Neutrophil (primary cell): ENCODE results near the gene AGAP1.

ENCODE experiments used
- H3K27ac ChIP-seq: fragments of 200-600 bp; sonication (generic); 2 replicates; pipeline ENCODE4 v1.5.1; 2016; ENCODE audit warnings: mild to moderate bottlenecking, moderate library complexity
- H3K27me3 ChIP-seq: fragments of 200-600 bp; sonication (generic); 2 replicates; pipeline ENCODE4 v1.6.0; 2016; ENCODE audit warnings: mild to moderate bottlenecking
- H3K36me3 ChIP-seq: fragments of 200-600 bp; sonication (generic); 2 replicates; pipeline ENCODE4 v1.5.1; 2017
- H3K4me1 ChIP-seq, 2 experiments: fragments of 200-600 bp in 1 of 2; sonication (generic) in 1 of 2; 1 replicate in 1 of 2; 2 replicates in 1 of 2; pipeline versions ENCODE4 v1.5.1 to v1.6.1; 2013 to 2016; ENCODE audit warnings: low read depth in 1 of 2, low read length in 1 of 2, mild to moderate bottlenecking in 1 of 2, moderate library complexity in 1 of 2; ENCODE audit not compliant: control insufficient read depth in 1 of 2, insufficient read depth in 1 of 2
- H3K4me3 ChIP-seq, 2 experiments: fragments of 200-600 bp in 1 of 2; sonication (generic) in 1 of 2; 1 replicate in 1 of 2; 2 replicates in 1 of 2; pipeline ENCODE4 v1.5.1; 2013 to 2016; ENCODE audit warnings: low read depth in 1 of 2, low read length in 1 of 2, mild to moderate bottlenecking in 1 of 2, moderate library complexity in 1 of 2
- H3K9me3 ChIP-seq: fragments of 200-600 bp; sonication (generic); 2 replicates; pipeline ENCODE4 v1.5.1; 2016
- TF ChIP-seq, protein P1 (sequence below): fragments of 200-600 bp; sonication (generic); IDR thresholded peaks from 2 replicates; pipeline ENCODE4 v1.5.1; 2016; ENCODE audit warnings: antibody characterized with exemption

The AGAP1 gene

DNA sequence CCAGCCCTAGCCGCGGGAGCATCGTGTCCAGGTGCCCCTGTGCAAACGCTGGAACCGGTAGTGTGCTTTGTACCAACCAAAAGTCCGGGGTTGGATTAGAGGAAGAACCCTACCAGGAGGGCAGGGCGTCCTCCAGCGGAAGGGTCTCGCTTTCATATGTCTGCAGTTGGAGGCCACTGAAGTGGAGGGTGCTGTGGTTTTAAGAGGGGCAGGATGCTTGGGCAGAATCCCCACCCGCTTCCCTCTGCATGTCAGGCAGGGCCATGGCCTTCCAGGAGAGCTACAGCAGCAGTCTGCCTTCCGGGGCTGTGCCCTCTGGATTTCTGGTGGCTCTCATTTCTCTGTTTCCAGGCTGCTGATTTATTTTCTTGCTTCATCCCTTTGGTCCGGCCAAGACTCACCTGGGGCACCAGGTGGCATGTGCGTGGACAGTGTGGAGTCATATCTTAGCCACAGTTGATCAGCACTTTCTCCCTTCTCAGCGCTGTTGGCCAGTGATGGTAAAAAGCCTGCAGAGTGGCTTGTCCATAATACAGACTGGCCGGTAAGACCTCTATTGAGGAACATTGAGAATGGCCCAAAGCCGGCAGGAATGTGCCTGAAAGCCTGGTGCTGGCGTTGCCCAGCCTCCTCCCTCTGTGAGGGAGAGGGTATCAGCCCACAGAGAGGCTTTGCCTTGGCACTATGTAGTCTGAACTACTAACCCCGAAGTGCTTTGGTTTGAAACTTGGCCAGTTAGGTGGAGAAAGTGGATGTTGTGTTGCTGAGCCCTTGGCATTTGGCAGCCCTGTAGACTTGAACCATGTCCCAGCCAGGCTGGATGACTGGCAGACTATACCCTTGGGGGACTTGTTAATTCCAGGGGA lies 1.8 kb downstream of the AGAP1 start:
- Histone ChIP-seq H3K27ac (no peak overlapping the region), H3K4me1 (no peaks in the 10 kb centered on the region), H3K9me3 (no peaks in the 10 kb centered on the region), H3K27me3 (peaks cover 96% of the 10 kb centered on the region), H3K4me3 (no peak overlapping the region), H3K36me3 (no peaks in the 10 kb centered on the region)
- TF ChIP-seq, protein P1, sequence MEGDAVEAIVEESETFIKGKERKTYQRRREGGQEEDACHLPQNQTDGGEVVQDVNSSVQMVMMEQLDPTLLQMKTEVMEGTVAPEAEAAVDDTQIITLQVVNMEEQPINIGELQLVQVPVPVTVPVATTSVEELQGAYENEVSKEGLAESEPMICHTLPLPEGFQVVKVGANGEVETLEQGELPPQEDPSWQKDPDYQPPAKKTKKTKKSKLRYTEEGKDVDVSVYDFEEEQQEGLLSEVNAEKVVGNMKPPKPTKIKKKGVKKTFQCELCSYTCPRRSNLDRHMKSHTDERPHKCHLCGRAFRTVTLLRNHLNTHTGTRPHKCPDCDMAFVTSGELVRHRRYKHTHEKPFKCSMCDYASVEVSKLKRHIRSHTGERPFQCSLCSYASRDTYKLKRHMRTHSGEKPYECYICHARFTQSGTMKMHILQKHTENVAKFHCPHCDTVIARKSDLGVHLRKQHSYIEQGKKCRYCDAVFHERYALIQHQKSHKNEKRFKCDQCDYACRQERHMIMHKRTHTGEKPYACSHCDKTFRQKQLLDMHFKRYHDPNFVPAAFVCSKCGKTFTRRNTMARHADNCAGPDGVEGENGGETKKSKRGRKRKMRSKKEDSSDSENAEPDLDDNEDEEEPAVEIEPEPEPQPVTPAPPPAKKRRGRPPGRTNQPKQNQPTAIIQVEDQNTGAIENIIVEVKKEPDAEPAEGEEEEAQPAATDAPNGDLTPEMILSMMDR: no peak

DNA sequence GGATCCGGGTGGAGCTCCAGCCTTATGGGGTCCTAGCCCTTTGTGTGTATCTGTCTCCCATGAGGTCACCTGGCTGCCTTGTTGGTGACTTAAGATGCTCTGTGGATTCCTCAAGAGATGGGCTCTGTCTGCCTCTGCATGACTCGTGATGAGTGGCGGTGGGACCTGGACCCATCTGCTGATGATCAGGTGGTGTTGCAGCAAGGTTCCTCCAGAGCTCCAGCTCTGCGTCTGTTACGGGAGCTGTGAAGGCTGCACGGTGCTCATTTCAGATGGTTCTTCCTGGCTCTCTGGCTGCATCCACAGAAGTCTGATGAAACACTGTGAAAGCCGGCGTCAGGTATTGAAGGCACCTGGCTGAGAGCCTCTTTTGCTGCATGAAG lies 2.4 kb downstream of the AGAP1 start:
- no peak overlapping the region for H3K27ac ChIP-seq
- peaks cover 96% of the 10 kb centered on the region for H3K27me3 ChIP-seq
- no peak overlapping the region for H3K4me3 ChIP-seq
- no peaks in the 10 kb centered on the region for H3K36me3 ChIP-seq
- H3K4me1 ChIP-seq: no peaks in the 10 kb centered on the region
- TF ChIP-seq, protein P1: no peak
- no peaks in the 10 kb centered on the region for H3K9me3 ChIP-seq

DNA sequence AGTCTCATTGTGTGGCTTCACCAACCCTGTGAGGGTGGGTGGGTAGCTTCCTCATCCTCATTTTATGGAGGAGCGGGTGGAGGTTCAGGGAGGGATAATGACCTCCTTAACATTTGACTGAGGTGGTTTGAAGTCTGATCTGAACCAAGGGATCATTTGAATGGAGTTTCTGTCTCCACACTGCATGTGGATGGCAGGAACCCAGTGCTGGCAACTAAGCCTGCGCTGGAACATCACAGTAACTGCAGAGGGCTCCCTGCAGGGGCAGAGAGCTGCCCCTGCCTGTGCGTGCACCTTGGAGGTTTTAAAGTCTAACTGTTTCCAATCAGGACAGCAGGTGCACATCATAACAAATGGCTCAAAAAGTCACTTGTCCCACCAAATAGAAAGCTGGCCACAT lies 3.3 kb downstream of the AGAP1 start:
- Histone ChIP-seq H3K4me1 (no peaks in the 10 kb centered on the region), H3K36me3 (no peaks in the 10 kb centered on the region), H3K27me3 (peaks cover 96% of the 10 kb centered on the region), H3K9me3 (no peaks in the 10 kb centered on the region), H3K27ac (no peak overlapping the region), H3K4me3 (no peak overlapping the region)
- TF ChIP-seq, protein P1: no peak

DNA sequence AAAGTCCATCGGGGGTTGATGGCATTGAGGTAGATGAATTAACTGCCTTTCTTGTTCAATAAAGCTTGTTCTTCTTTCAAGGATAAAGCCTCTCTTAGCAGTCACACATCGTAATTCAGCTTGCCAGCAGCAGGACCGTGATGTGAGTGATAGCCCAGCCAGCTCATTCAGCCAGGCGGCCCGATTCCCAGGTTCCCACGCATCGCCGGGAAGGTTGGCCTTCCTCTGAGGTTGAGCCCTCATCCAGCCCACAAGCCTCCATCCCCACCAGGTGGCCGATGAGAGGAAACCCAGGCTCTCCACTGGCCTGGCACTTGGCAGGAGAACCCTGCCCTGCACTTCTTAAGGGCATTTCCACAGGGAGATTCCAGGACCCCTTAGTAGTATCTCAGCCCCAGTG lies 4.7 kb downstream of the AGAP1 start:
- TF ChIP-seq, protein P1: no peak
- no peak overlapping the region for H3K4me3 ChIP-seq
- no peaks in the 10 kb centered on the region for H3K36me3 ChIP-seq
- no peaks in the 10 kb centered on the region for H3K4me1 ChIP-seq
- no peaks in the 10 kb centered on the region for H3K9me3 ChIP-seq
- H3K27me3 ChIP-seq: peaks cover 96% of the 10 kb centered on the region
- no peak overlapping the region for H3K27ac ChIP-seq

DNA sequence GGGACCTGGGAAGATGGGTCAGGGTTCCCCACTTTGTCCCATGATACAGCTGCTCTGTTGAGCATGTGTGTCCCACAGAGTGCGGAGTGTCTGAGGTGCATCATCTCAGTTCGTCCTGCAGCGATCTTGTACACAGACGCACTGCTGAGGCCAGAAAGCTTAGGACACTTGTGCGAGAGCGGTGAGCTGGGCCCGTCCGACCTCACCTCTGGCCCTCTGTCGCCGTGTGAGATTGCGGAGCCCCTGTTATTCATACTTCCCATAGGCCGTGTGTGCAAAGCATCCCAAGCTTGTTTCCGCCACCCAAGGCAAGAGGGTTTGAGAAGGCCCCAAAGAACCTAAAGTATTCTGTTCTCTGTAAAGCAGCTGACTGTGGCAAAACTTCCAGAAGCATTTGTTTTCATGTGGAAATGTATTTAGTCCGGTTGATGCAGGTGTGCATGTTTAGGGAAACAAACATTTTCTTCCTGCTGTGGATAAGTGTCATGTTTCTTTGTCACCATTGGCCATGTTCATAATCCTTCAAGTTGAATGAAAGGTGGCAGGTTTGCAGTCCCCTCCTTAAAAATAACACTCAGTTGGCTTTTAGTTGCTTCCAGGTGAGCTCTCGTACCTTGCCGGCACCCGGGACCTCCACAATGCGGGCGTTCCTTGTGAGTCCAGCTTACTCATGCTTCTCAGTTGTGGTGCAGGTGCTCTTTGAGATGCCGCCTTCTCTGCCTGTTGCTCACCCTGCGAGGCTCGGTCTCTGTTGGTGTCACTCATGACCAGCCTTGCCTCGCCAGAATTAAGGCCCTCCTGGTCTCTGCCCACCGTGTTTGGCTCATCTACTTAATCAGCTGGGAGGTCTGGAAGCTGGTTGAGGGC lies 5.3 kb downstream of the AGAP1 start:
- H3K27ac ChIP-seq: no peak overlapping the region
- no peak overlapping the region for H3K4me3 ChIP-seq
- H3K9me3 ChIP-seq: no peaks in the 10 kb centered on the region
- no peaks in the 10 kb centered on the region for H3K4me1 ChIP-seq
- no peaks in the 10 kb centered on the region for H3K36me3 ChIP-seq
- peaks cover 97% of the 10 kb centered on the region for H3K27me3 ChIP-seq
- TF ChIP-seq, protein P1: no peak
